ENCODE measurements around the gene RPS27.

DNA sequence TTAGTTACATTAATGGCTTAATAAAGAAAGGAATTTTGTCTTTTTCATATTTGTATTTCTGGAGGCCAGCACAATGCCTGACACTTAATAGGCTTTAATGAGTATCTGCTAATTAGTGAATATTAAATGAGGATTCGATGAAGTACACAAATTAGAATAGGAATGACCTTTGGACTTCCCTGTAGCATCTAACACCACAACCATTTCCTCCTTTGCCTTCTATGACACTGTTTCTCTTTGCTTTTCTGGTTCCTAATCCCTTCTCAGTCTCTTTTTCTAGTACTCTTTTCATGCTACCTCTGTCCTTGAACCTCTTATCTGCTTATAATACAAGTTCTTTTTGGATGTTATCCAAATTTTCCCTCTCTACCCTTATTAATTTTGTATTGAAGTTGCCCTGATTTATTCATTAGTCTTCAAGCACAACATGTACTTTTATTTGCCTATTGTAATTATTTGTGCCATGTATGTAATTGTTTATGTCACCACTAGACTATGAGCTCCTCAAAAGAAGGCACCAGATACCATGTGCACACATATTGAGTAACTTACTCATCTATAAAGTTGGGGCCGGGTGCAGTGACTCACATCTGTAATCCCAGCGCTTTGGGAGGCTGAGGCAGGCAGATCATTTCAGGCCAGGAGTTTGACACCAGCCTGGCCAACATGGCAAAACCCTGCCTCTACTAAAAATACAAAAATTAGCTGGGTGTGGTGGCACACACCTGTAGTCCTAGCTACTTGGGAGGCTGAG is 23.8 kb downstream of the RPS27 start:
- TF ChIP-seq CTCF (IDR thresholded peaks at IDR 0.05) (no peak), POLR2A (IDR thresholded peaks at IDR 0.05) (no peak)
